Cardiac muscle cell (in vitro differentiated cells and primary cell): ENCODE measurements around the gene LMLN. TPM values are rescaled to one million over a fixed set of nuclear protein-coding genes. Genes with fewer than 3 reads are reported as not detected.
"Not testable (repeated sequence)": the region's sequence is repeated elsewhere in the genome, so short reads cannot be mapped to it uniquely, and the experiment has no call there.

Experiments
- DNase-seq, 2 donors: peaks; one replicate each; pipeline versions ENCODE4 v3.0.0 to v3.0.0-alpha.2; 2010 to 2017; ENCODE audit warnings: low read depth in 1 of 2, low spot score in 1 of 2
- H3K27ac ChIP-seq: fragments of 200-600 bp; sonication (generic); 2 replicates; pipeline ENCODE4 v1.5.1; 2016
- H3K27me3 ChIP-seq: fragments of 200-600 bp; sonication (generic); 2 replicates; pipeline ENCODE4 v1.6.0; 2016; ENCODE audit warnings: control low read depth
- H3K36me3 ChIP-seq: fragments of 200-600 bp; sonication (generic); 2 replicates; pipeline ENCODE4 v1.5.1; 2016; ENCODE audit warnings: control low read depth
- H3K4me1 ChIP-seq: fragments of 200-600 bp; sonication (generic); 2 replicates; pipeline ENCODE4 v1.8.1; 2017; ENCODE audit warnings: low read depth, mild to moderate bottlenecking, mixed run types
- H3K4me3 ChIP-seq: fragments of 200-600 bp; sonication (generic); 2 replicates; pipeline ENCODE4 v1.5.1; 2016; ENCODE audit warnings: mild to moderate bottlenecking
- H3K9me3 ChIP-seq: fragments of 200-600 bp; sonication (generic); 2 replicates; pipeline ENCODE4 v1.5.1; 2017; ENCODE audit warnings: low read depth, mild to moderate bottlenecking, control low read depth
- CTCF ChIP-seq: IDR thresholded peaks from 2 replicates; pipeline ENCODE4 v1.5.1; 2012; ENCODE audit warnings: low read depth, mild to moderate bottlenecking, low read length
- polyA plus RNA-seq: library from polyadenylated mRNA; unstranded; fragments of >200 nt; fragmentation: Nextera tagmentation; extraction: Ambion mirVana; gene quantifications from 2 replicates; pipeline ENCODE4 v1.2.1, GENCODE V29; 2016
- total RNA-seq: library from RNA; depleted of rRNA; stranded (reverse); fragments of >200 nt; gene quantifications from 2 replicates; pipeline ENCODE4 v1.2.3, GENCODE V29; 2016

Gene LMLN
- total and polyA plus RNA-seq, 2 experiments from 2014 or later = 4.9 to 7.7 TPM

- peaks cover 95% of the 10 kb centered on the region for H3K27me3 ChIP-seq
- DNase-seq = peak; percentile 31 to 39
- no peaks in the 10 kb centered on the region for H3K9me3 ChIP-seq
- H3K4me3 ChIP-seq = peak overlapping the region; percentile 55
- H3K36me3 ChIP-seq = no peaks in the 10 kb centered on the region
- TF ChIP-seq CTCF = peak; percentile 7
- no peak overlapping the region for H3K27ac ChIP-seq
- H3K4me1 ChIP-seq = peaks cover 4% of the 10 kb centered on the region
These were observed 119.9 kb downstream of the LMLN start for GRCh38 chr3:198079771-198080520.

DNA sequence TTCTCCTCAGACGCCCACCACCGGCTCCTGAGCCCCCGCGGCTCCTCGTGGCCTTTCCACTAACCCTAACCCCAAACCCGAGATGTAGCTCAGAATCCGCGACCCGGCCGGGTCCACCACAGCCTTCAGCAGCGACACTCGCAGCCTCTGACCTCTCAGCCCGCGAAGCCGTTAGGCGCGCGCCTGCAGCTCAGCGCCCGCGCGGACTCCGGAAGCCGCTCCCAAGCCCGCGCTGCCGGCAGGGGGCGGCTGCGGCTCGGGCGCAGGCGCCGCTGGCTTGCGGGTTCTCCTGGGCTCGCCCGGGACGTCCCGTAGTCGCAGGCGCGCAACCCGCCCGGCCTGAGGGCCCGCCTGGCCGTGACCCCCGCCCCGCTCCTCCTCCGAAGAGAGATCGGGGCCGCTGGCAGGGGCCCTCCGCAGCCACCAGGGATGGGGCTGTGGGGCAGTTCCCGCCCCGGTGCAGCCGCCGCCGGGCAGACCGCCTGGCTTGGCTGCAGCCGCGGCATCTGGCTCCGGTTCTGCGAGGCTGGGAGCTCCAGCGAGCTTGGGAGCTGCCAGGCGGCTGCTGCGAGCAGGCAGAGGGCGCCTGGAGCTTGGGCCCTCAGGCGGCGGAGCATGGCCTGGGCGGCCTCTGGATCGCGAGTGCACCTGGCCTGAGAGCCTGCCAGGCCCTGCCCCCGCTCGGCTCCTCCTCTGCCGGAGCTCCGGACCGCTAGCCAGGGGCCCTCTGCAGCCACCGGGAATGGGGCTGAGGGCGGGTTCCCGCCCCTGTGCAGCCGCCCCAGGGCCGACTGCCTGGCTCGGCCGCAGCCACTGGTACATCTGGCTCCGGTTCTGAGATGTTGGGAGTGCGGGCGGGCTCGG is 120.7 kb downstream of the LMLN start:
- peaks cover 3% of the 10 kb centered on the region for H3K4me1 ChIP-seq
- H3K27me3 ChIP-seq = peaks cover 95% of the 10 kb centered on the region
- peak overlapping the region; percentile 55 for H3K4me3 ChIP-seq
- no peaks in the 10 kb centered on the region for H3K36me3 ChIP-seq
- H3K9me3 ChIP-seq = no peaks in the 10 kb centered on the region
- peak; percentile 76 to 89 for DNase-seq
- peak; percentile 56 for TF ChIP-seq CTCF
- no peak overlapping the region for H3K27ac ChIP-seq

DNA sequence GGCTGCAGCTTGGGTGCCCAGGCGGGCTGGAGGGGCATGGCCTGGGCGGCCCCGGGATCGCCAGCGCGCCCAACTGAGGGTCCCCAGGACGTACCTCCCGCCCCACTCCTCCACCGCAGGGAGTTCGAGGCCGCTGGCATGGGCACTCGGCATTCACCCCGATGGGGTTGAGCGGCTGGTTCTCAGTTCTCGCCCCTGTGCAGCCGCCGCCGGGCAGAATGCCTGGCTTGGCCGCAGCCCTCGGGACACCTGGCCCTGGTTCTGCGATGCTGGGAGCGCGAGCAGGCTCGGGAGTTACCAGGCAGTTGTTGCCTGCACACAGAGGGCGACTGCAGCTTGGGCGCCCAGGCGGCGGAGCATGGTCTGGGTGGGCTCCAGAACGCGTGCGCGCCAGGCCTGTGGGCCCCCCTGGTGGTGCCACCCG is 121.4 kb downstream of the LMLN start:
- no peak overlapping the region for H3K27ac ChIP-seq
- DNase-seq = no peak
- peak overlapping the region; percentile 55 for H3K4me3 ChIP-seq
- no peaks in the 10 kb centered on the region for H3K4me1 ChIP-seq
- H3K9me3 ChIP-seq = no peaks in the 10 kb centered on the region
- peaks cover 95% of the 10 kb centered on the region for H3K27me3 ChIP-seq
- H3K36me3 ChIP-seq = no peaks in the 10 kb centered on the region
- TF ChIP-seq CTCF = no peak

DNA sequence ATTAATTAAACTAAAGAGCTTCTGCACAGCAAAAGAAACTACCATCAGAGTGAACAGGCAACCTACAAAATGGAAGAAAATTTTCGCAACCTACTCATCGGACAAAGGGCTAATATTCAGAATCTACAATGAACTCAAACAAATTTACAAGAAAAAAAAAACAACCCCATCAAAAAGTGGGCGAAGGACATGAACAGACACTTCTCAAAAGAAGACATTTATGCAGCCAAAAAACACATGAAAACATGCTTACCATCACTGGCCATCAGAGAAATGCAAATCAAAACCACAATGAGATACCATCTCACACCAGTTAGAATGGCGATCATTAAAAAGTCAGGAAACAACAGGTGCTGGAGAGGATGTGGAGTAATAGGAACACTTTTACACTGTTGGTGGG is 122.2 kb downstream of the LMLN start:
- not testable (repeated sequence) for DNase-seq, H3K36me3 ChIP-seq, H3K27ac ChIP-seq, H3K9me3 ChIP-seq, H3K4me1 ChIP-seq, H3K4me3 ChIP-seq
- H3K27me3 ChIP-seq = peaks cover 95% of the 10 kb centered on the region

GRCh38 chr3:198088421-198088955 is 128.5 kb downstream of the LMLN start:
- Histone ChIP-seq H3K4me1 (no peaks in the 10 kb centered on the region), H3K36me3 (no peaks in the 10 kb centered on the region), H3K4me3 (no peak overlapping the region), H3K27me3 (peaks cover 85% of the 10 kb centered on the region), H3K9me3 (no peaks in the 10 kb centered on the region), H3K27ac (no peak overlapping the region)
- no peak for TF ChIP-seq CTCF
- DNase-seq = no peak
